Endodermal cell (in vitro differentiated cells): ENCODE measurements around the gene PRRG3. TPM values are rescaled to one million over a fixed set of nuclear protein-coding genes. Genes with fewer than 3 reads are reported as not detected.
A peak's percentile ranks its signal among the peaks of the same experiment; 100 is the strongest.

Experiments used
- DNase-seq: peaks from one replicate; pipeline ENCODE4 v3.0.0-alpha.2; 2017
- H3K27ac ChIP-seq: 2 replicates; pipeline ENCODE4 v1.5.1; 2013; ENCODE audit warnings: mild to moderate bottlenecking, low read depth, low read length, moderate library complexity
- H3K27me3 ChIP-seq: 2 replicates; pipeline ENCODE4 v1.6.1; 2013; ENCODE audit warnings: mild to moderate bottlenecking, low read length, moderate library complexity; ENCODE audit not compliant: insufficient read depth, control insufficient read depth, poor library complexity, severe bottlenecking
- H3K36me3 ChIP-seq: 2 replicates; pipeline ENCODE4 v1.7.0; 2013; ENCODE audit warnings: mild to moderate bottlenecking, low read length, moderate library complexity; ENCODE audit not compliant: control insufficient read depth, insufficient read depth
- H3K4me1 ChIP-seq: one replicate; pipeline ENCODE4 v1.7.0; 2013; ENCODE audit warnings: low read length; ENCODE audit not compliant: control insufficient read depth, insufficient read depth
- H3K4me3 ChIP-seq: 2 replicates; pipeline ENCODE4 v1.5.1; 2013; ENCODE audit warnings: mild to moderate bottlenecking, low read length, moderate library complexity
- H3K9ac ChIP-seq: 2 replicates; pipeline ENCODE4 v1.6.1; 2013; ENCODE audit warnings: mild to moderate bottlenecking, low read length, moderate library complexity; ENCODE audit not compliant: poor library complexity, severe bottlenecking; ENCODE audit errors: extremely low read depth
- H3K9me3 ChIP-seq: 2 replicates; pipeline ENCODE4 v1.6.1; 2013; ENCODE audit warnings: mild to moderate bottlenecking, low read length, moderate library complexity; ENCODE audit not compliant: control insufficient read depth
- H3K27ac Mint-ChIP-seq: 2 replicates; pipeline ENCODE4 v1.8.0; 2020; ENCODE audit warnings: mixed read lengths
- H3K27me3 Mint-ChIP-seq: 2 replicates; pipeline ENCODE4 v1.8.0; 2021; ENCODE audit warnings: mild to moderate bottlenecking, mixed read lengths; ENCODE audit not compliant: insufficient read depth
- H3K36me3 Mint-ChIP-seq: 2 replicates; pipeline ENCODE4 v1.8.0; 2020; ENCODE audit warnings: low read depth, mixed read lengths
- H3K4me1 Mint-ChIP-seq: 2 replicates; pipeline ENCODE4 v1.8.0; 2020; ENCODE audit warnings: mixed read lengths
- H3K4me3 Mint-ChIP-seq: 2 replicates; pipeline ENCODE4 v1.8.0; 2020; ENCODE audit warnings: mild to moderate bottlenecking, moderate library complexity, mixed read lengths
- H3K9me3 Mint-ChIP-seq: 2 replicates; pipeline ENCODE4 v1.8.0; 2020; ENCODE audit warnings: mild to moderate bottlenecking, mixed read lengths
- CTCF ChIP-seq: fragments of 200-600 bp; sonication (generic); conservative IDR thresholded peaks from 2 replicates; pipeline ENCODE4 v1.5.0; 2021; ENCODE audit warnings: antibody characterized with exemption, mild to moderate bottlenecking
- WGBS, 2 experiments: methylation state at CpG; one replicate each; pipeline versions ENCODE4 v1.1.5 to v1.1.7; 2013; ENCODE audit warnings: missing lambda C conversion rate in 2 of 2, mixed read lengths in 1 of 2; ENCODE audit not compliant: insufficient coverage in 1 of 2, insufficient read length in 1 of 2; 5-methylcytosine and 5-hydroxymethylcytosine counted together
- total RNA-seq, 2 donors: library from RNA; stranded (reverse); fragmentation: NEBNext Ultra II Directional in 1 of 2; extraction: Animal tissue kit (Norgen Biotek cat#: 25700) in 1 of 2; gene quantifications; 2 replicates in 1 of 2; 3 replicates in 1 of 2; pipeline ENCODE4 v1.2.1, GENCODE V29; 2021

PRRG3 gene
- total RNA-seq, 2 donors from 2014 or later, result 4.8 to 11.4 TPM

- H3K9ac ChIP-seq, result no peak overlapping the region
- Mint-ChIP-seq H3K4me3 (no peak overlapping the region), H3K27ac (no peak overlapping the region), H3K36me3 (no peaks in the 10 kb centered on the region), H3K4me1 (no peaks in the 10 kb centered on the region), H3K9me3 (peaks cover 49% of the 10 kb centered on the region), H3K27me3 (no peaks in the 10 kb centered on the region)
- H3K27me3 ChIP-seq, result no peaks in the 10 kb centered on the region
- no peaks in the 10 kb centered on the region for H3K36me3 ChIP-seq
- no peak overlapping the region for H3K27ac ChIP-seq
- H3K4me1 ChIP-seq, result no peaks in the 10 kb centered on the region
- H3K4me3 ChIP-seq, result no peak overlapping the region
- DNase-seq, result no peak
- TF ChIP-seq CTCF, result no peak
- WGBS, 2 experiments, result 88 to 89% methylated on average over 2 to 4 of the region's 5 CpGs
- H3K9me3 ChIP-seq, result no peaks in the 10 kb centered on the region
Measured at GRCh38 chrX:151679798-151680402, 15.4 kb upstream of the PRRG3 start.

- no peak overlapping the region for H3K4me3 ChIP-seq
- H3K9ac ChIP-seq, result no peak overlapping the region
- H3K27me3 Mint-ChIP-seq, result no peaks in the 10 kb centered on the region
- H3K9me3 Mint-ChIP-seq, result peaks cover 42% of the 10 kb centered on the region
- H3K27ac ChIP-seq, result no peak overlapping the region
- TF ChIP-seq CTCF, result peak; percentile 79
- no peaks in the 10 kb centered on the region for H3K9me3 ChIP-seq
- no peaks in the 10 kb centered on the region for H3K4me1 ChIP-seq
- H3K4me3 Mint-ChIP-seq, result no peak overlapping the region
- H3K27me3 ChIP-seq, result no peaks in the 10 kb centered on the region
- no peaks in the 10 kb centered on the region for H3K4me1 Mint-ChIP-seq
- WGBS, 2 experiments, result 43 to 48% methylated on average over 2 to 4 of the region's 4 CpGs
- H3K36me3 Mint-ChIP-seq, result no peaks in the 10 kb centered on the region
- peak; percentile 91 for DNase-seq
- H3K36me3 ChIP-seq, result no peaks in the 10 kb centered on the region
- no peak overlapping the region for H3K27ac Mint-ChIP-seq
Measured at GRCh38 chrX:151680805-151681204, 14.5 kb upstream of the PRRG3 start.

GRCh38 chrX:151687635-151688034 is 7.6 kb upstream of the PRRG3 start:
- no peaks in the 10 kb centered on the region for H3K4me1 ChIP-seq
- no peaks in the 10 kb centered on the region for H3K27me3 ChIP-seq
- H3K27ac ChIP-seq, result no peak overlapping the region
- H3K36me3 ChIP-seq, result no peaks in the 10 kb centered on the region
- Mint-ChIP-seq H3K36me3 (no peaks in the 10 kb centered on the region), H3K4me3 (no peak overlapping the region), H3K9me3 (peaks cover 15% of the 10 kb centered on the region), H3K27me3 (no peaks in the 10 kb centered on the region), H3K27ac (no peak overlapping the region), H3K4me1 (no peaks in the 10 kb centered on the region)
- no peak for TF ChIP-seq CTCF
- no peak overlapping the region for H3K9ac ChIP-seq
- DNase-seq, result no peak
- H3K9me3 ChIP-seq, result no peaks in the 10 kb centered on the region
- H3K4me3 ChIP-seq, result no peak overlapping the region
